Epithelial cell of proximal tubule (primary cell): ENCODE results near the gene RPGR. TPM values are rescaled to one million over a fixed set of nuclear protein-coding genes. Genes with fewer than 3 reads are reported as not detected.

ENCODE experiments used
- DNase-seq: peaks from one replicate; pipeline ENCODE4 v3.0.0-alpha.2; 2011; ENCODE audit warnings: low read depth
- H3K4me3 ChIP-seq: 2 replicates; pipeline ENCODE4 v1.5.1; 2011; ENCODE audit warnings: low read depth, mild to moderate bottlenecking, low read length
- CTCF ChIP-seq: conservative IDR thresholded peaks from 2 replicates; pipeline ENCODE4 v1.5.1; 2012; ENCODE audit warnings: low read depth, mild to moderate bottlenecking, low read length
- total RNA-seq: library from RNA; depleted of rRNA; stranded (reverse); fragments of >200 nt; gene quantifications from 2 replicates; pipeline ENCODE4 v1.2.3, GENCODE V29; 2015

Gene RPGR
- total RNA-seq, 1 donor from 2014 or later = 5.7 TPM

GRCh38 chrX:38273453-38273852 lies 53.9 kb downstream of the RPGR start:
- no peak overlapping the region for H3K4me3 ChIP-seq
- DNase-seq = no peak
- no peak for TF ChIP-seq CTCF

- no peak for TF ChIP-seq CTCF
- H3K4me3 ChIP-seq = no peak overlapping the region
- no peak for DNase-seq
These were observed 56.1 kb downstream of the RPGR start for GRCh38 chrX:38271154-38271716.

GRCh38 chrX:38268011-38268410 lies 59.3 kb downstream of the RPGR start:
- TF ChIP-seq CTCF = no peak
- no peak overlapping the region for H3K4me3 ChIP-seq
- DNase-seq = no peak

- no peak for TF ChIP-seq CTCF
- DNase-seq = no peak
- H3K4me3 ChIP-seq = no peak overlapping the region
These were observed 64.3 kb downstream of the RPGR start for GRCh38 chrX:38262715-38263620.

- peak; percentile 60 for TF ChIP-seq CTCF
- no peak overlapping the region for H3K4me3 ChIP-seq
- no peak for DNase-seq
These were observed 67.1 kb downstream of the RPGR start for GRCh38 chrX:38260231-38260630.

- no peak for DNase-seq
- TF ChIP-seq CTCF = no peak
- H3K4me3 ChIP-seq = no peak overlapping the region
These were observed 71.3 kb downstream of the RPGR start for GRCh38 chrX:38256019-38256418.
